SK-N-SH (cell line): ENCODE measurements around the gene RFX4. TPM values are rescaled to one million over a fixed set of nuclear protein-coding genes. Genes with fewer than 3 reads are reported as not detected.
A peak's percentile ranks its signal among the peaks of the same experiment; 100 is the strongest.

Experiments used
- CTCF ChIA-PET: fragments of 300-600, 350-600 bp; formaldehyde crosslinking; extraction: SDS; loops from one replicate; lab custom pipeline; 2021; lab: Yijun Ruan, JAX
- POLR2A ChIA-PET: fragments of 350-600 bp; sonication (Branson Sonifier 250); formaldehyde crosslinking; extraction: SDS; loops from one replicate; lab custom pipeline; 2020; ENCODE audit warnings: antibody characterized with exemption, inconsistent platforms; lab: Yijun Ruan, JAX
- DNase-seq: peaks from one replicate; pipeline ENCODE4 v3.0.0; 2012
- H2AFZ ChIP-seq: fragments of 200-600 bp; sonication (generic); 2 replicates; pipeline ENCODE4 v1.8.1; 2016; ENCODE audit warnings: antibody characterized with exemption, mild to moderate bottlenecking, low read depth
- H3F3A ChIP-seq: fragments of 200-600 bp; sonication (generic); replicated peaks from 2 replicates; pipeline ENCODE3; 2016; ENCODE audit warnings: antibody characterized with exemption, mild to moderate bottlenecking; ENCODE audit not compliant: insufficient read depth
- H3K27ac ChIP-seq, 2 experiments: fragments of 200-500 bp in 1 of 2; fragments of 200-600 bp in 1 of 2; sonication (Bioruptor generic) in 1 of 2; sonication (generic), shearing (Covaris generic) in 1 of 2; 2 replicates each; pipeline versions ENCODE4 v1.5.1 to v1.6.1; 2014 to 2016; ENCODE audit warnings: low read depth in 2 of 2, inconsistent platforms in 1 of 2, low read length in 1 of 2, mild to moderate bottlenecking in 1 of 2, mixed read lengths in 1 of 2
- H3K27me3 ChIP-seq: fragments of 200-600 bp; sonication (generic), shearing (Covaris generic); 2 replicates; pipeline ENCODE4 v1.6.1; 2016; ENCODE audit warnings: mixed run types; ENCODE audit not compliant: insufficient read depth
- H3K36me3 ChIP-seq, 2 experiments: fragments of 200-500 bp in 1 of 2; fragments of 200-600 bp in 1 of 2; sonication (Bioruptor generic) in 1 of 2; sonication (generic) in 1 of 2; replicated peaks in 1 of 2; 2 replicates each; pipeline versions ENCODE3 to v1.5.1; 2014 to 2016; ENCODE audit warnings: low read length in 1 of 2, mild to moderate bottlenecking in 1 of 2; ENCODE audit not compliant: insufficient read depth in 2 of 2, control insufficient read depth in 1 of 2
- H3K4me1 ChIP-seq, 2 experiments: fragments of 200-500 bp in 1 of 2; fragments of 200-600 bp in 1 of 2; sonication (Bioruptor generic) in 1 of 2; sonication (generic), shearing (Covaris generic) in 1 of 2; 2 replicates each; pipeline versions ENCODE4 v1.5.1 to v1.6.1; 2014 to 2016; ENCODE audit warnings: low read depth in 1 of 2, low read length in 1 of 2, mixed run types in 1 of 2; ENCODE audit not compliant: insufficient read depth in 2 of 2, control insufficient read depth in 1 of 2
- H3K4me2 ChIP-seq: fragments of 200-600 bp; sonication (generic), shearing (Covaris generic); 2 replicates; pipeline ENCODE4 v1.6.1; 2017; ENCODE audit warnings: mixed run types
- H3K4me3 ChIP-seq, 2 experiments: fragments of 200-500 bp in 1 of 2; fragments of 200-600 bp in 1 of 2; sonication (Bioruptor generic) in 1 of 2; sonication (generic), shearing (Covaris generic) in 1 of 2; 2 replicates each; pipeline versions ENCODE4 v1.5.1 to v1.8.1; 2014 to 2016; ENCODE audit warnings: low read depth in 2 of 2, inconsistent platforms in 1 of 2, low read length in 1 of 2, mild to moderate bottlenecking in 1 of 2, mixed read lengths in 1 of 2, moderate library complexity in 1 of 2
- H3K79me2 ChIP-seq: fragments of 200-600 bp; sonication (generic); 2 replicates; pipeline ENCODE4 v1.8.1; 2017; ENCODE audit warnings: mild to moderate bottlenecking; ENCODE audit not compliant: insufficient read depth
- H3K9ac ChIP-seq: fragments of 200-600 bp; sonication (generic); 2 replicates; pipeline ENCODE4 v1.6.1; 2017; ENCODE audit warnings: mixed run types
- H3K9me2 ChIP-seq: fragments of 200-600 bp; sonication (generic); 2 replicates; pipeline ENCODE4 v1.6.1; 2017; ENCODE audit warnings: mixed run types
- H3K9me3 ChIP-seq: fragments of 200-600 bp; sonication (generic); 2 replicates; pipeline ENCODE4 v1.6.1; 2017; ENCODE audit warnings: mixed run types, mild to moderate bottlenecking, moderate library complexity
- H4K20me1 ChIP-seq: fragments of 200-600 bp; sonication (generic); 2 replicates; pipeline ENCODE4 v1.6.1; 2017; ENCODE audit warnings: mild to moderate bottlenecking, mixed run types; ENCODE audit not compliant: insufficient read depth
- FOXJ3 ChIP-seq: sonication (generic); formaldehyde crosslinking; IDR thresholded peaks from 2 replicates; pipeline ENCODE4 v1.5.1; 2020; ENCODE audit warnings: mild to moderate bottlenecking, missing genetic modification reagents
- GABPA ChIP-seq: IDR thresholded peaks from 2 replicates; pipeline ENCODE4 v1.4.0; 2012; ENCODE audit warnings: low read depth, mild to moderate bottlenecking
- IRF3 ChIP-seq: fragments of 150-350 bp; IDR thresholded peaks from 2 replicates; pipeline ENCODE4 v1.6.1; 2016; ENCODE audit warnings: mild to moderate bottlenecking, low read depth, low read length
- JUND ChIP-seq: IDR thresholded peaks from 2 replicates; pipeline ENCODE4 v1.4.0; 2012
- MAX ChIP-seq: IDR thresholded peaks from 2 replicates; pipeline ENCODE4 v1.4.0; 2012; ENCODE audit warnings: low read depth
- MEF2A ChIP-seq: IDR thresholded peaks from 2 replicates; pipeline ENCODE4 v1.4.0; 2012; ENCODE audit warnings: low read depth, borderline replicate concordance
- PBX3 ChIP-seq: IDR thresholded peaks from 2 replicates; pipeline ENCODE4; 2012
- POLR2AphosphoS5 ChIP-seq: IDR thresholded peaks from 2 replicates; pipeline ENCODE4 v1.6.1; 2012; ENCODE audit warnings: low read depth, low read length
- RCOR1 ChIP-seq: fragments of 150-350 bp; IDR thresholded peaks from 2 replicates; pipeline ENCODE4 v1.6.1; 2017; ENCODE audit warnings: antibody characterized with exemption, low read length
- REST ChIP-seq: IDR thresholded peaks from 2 replicates; pipeline ENCODE4 v1.6.1; 2012; ENCODE audit warnings: mild to moderate bottlenecking, low read depth, low read length, moderate library complexity
- RXRA ChIP-seq: IDR thresholded peaks from 2 replicates; pipeline ENCODE4 v1.4.0; 2012; ENCODE audit warnings: low read depth, mild to moderate bottlenecking, borderline replicate concordance
- TAF1 ChIP-seq: IDR thresholded peaks from 2 replicates; pipeline ENCODE4 v1.6.1; 2012; ENCODE audit warnings: low read depth, mild to moderate bottlenecking, low read length, moderate library complexity, borderline replicate concordance
- TEAD4 ChIP-seq: IDR thresholded peaks from 2 replicates; pipeline ENCODE4 v1.4.0; 2012; ENCODE audit warnings: mild to moderate bottlenecking, borderline replicate concordance; ENCODE audit not compliant: insufficient read depth
- YY1 ChIP-seq: IDR thresholded peaks from 2 replicates; pipeline ENCODE4 v1.4.0; 2012; ENCODE audit warnings: low read depth, mild to moderate bottlenecking
- WGBS: methylation state at CpG from one replicate; pipeline ENCODE4 v1.1.6; 2017; ENCODE audit warnings: low lambda C conversion rate; 5-methylcytosine and 5-hydroxymethylcytosine counted together
- polyA plus RNA-seq, 3 experiments: library from polyadenylated mRNA; depleted of rRNA; stranded (reverse); fragments of >200 nt; gene quantifications; 2 replicates each; pipeline ENCODE4 v1.2.3, GENCODE V29; 2012
- TF ChIP-seq, protein P1 (sequence below): IDR thresholded peaks from 2 replicates; pipeline ENCODE4 v1.4.0; 2012; ENCODE audit warnings: low read depth, borderline replicate concordance

RFX4 gene
- polyA plus RNA-seq, 1 of the 3 experiments (the other 2 are of a cell fraction) = not detected

DNA sequence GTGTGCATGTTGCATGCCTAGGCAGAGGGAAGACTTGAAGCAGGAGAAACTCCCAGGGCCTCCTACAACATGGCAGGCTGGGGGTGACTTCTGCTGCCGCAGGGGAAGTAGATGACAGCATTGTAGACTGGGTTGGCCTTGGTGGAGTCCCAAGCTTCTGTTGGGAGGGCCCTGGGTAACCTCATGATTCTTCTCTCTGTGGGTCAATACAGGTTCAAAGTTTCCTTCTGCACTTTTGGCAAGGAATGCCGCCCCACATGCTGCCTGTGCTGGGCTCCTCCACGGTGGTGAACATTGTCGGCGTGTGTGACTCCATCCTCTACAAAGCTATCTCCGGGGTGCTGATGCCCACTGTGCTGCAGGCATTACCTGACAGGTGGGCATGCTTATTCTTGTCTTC is 113.3 kb downstream of the RFX4 start:
- H3K4me1 ChIP-seq = peaks cover 0 to 3% of the 10 kb centered on the region in 2 experiments; a peak in 1 of 4 replicates
- no peaks in the 10 kb centered on the region for H3K79me2 ChIP-seq
- H3K27ac ChIP-seq = no peak overlapping the region
- POLR2A ChIA-PET = no interaction called here
- no peak overlapping the region for H3K4me2 ChIP-seq
- CTCF ChIA-PET = no interaction called here
- TF ChIP-seq TEAD4 (no peak), POLR2AphosphoS5 (no peak), RCOR1 (no peak), TAF1 (no peak), MEF2A (no peak)
- 57% methylated on average over 5 of the region's 6 CpGs for WGBS
- H3F3A ChIP-seq = no peaks in the 10 kb centered on the region
- no peak overlapping the region for H2AFZ ChIP-seq
- H3K27me3 ChIP-seq = no peaks in the 10 kb centered on the region
- H3K36me3 ChIP-seq = peaks cover 0 to 1% of the 10 kb centered on the region in 2 experiments
- no peak for DNase-seq
- no peak overlapping the region for H3K9ac ChIP-seq
- H3K4me3 ChIP-seq = no peak overlapping the region
- H4K20me1 ChIP-seq = no peaks in the 10 kb centered on the region
- peaks cover 16% of the 10 kb centered on the region; the same call in 1 of the 2 replicates for H3K9me3 ChIP-seq
- H3K9me2 ChIP-seq = no peaks in the 10 kb centered on the region

DNA sequence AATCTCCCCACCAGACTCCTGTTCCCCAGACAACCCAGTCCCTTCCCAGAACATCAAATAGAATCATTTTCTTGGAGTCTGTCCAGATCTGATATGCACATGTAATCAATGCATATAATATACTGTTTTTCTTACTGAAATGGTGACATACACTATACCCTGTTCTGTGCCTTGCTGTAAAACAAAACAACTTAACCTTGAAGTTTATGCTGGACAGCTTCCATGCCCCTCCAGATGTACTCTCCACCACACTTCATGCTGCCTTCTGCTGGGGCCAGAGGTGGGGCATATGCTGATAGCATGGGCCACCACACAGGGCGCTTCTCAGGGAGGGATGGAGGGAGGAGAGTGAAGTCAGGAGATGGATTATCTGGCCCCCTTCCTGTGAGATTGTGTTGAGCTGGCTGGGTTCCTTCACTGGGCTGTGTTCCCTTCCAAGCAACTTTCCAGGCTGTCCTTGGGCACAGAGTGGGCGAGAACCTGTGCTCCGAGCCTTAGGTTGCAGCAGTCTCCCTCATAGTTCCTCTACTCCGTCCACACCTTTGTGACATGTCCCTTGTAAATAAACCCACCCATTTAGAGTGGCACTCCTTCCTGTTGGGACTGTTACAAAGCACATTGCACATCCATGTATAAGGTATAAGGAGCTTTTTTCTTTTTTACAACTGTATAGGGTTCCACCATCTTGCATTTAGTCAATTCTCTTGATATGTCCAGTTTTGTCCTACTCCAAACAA is 114.0 kb downstream of the RFX4 start:
- Histone ChIP-seq H3K36me3 (peaks cover 0 to 4% of the 10 kb centered on the region in 2 experiments), H4K20me1 (no peaks in the 10 kb centered on the region), H3K4me2 (no peak overlapping the region), H3K9me3 (peaks cover 16% of the 10 kb centered on the region; the same call in 1 of the 2 replicates), H3K4me1 (peaks cover 0 to 3% of the 10 kb centered on the region in 2 experiments; a peak in 1 of 4 replicates), H3K9me2 (no peaks in the 10 kb centered on the region), H3K79me2 (no peaks in the 10 kb centered on the region), H3K27me3 (no peaks in the 10 kb centered on the region), H3K4me3 (no peak overlapping the region), H2AFZ (no peak overlapping the region), H3K27ac (no peak overlapping the region), H3F3A (no peaks in the 10 kb centered on the region), H3K9ac (no peak overlapping the region)
- WGBS = 26% methylated on average over 4 of the region's 4 CpGs
- TF ChIP-seq IRF3 = no peak
- TF ChIP-seq GABPA = no peak
- no peak for TF ChIP-seq TEAD4
- TF ChIP-seq, protein P1, sequence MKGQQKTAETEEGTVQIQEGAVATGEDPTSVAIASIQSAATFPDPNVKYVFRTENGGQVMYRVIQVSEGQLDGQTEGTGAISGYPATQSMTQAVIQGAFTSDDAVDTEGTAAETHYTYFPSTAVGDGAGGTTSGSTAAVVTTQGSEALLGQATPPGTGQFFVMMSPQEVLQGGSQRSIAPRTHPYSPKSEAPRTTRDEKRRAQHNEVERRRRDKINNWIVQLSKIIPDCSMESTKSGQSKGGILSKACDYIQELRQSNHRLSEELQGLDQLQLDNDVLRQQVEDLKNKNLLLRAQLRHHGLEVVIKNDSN = no peak
- TF ChIP-seq FOXJ3 (CRISPR knock-in tag) = no peak
- no peak for TF ChIP-seq PBX3
- no peak for TF ChIP-seq RXRA
- TF ChIP-seq JUND = no peak
- TF ChIP-seq TAF1 = no peak
- TF ChIP-seq MAX = no peak
- TF ChIP-seq REST = no peak
- no peak for TF ChIP-seq POLR2AphosphoS5
- TF ChIP-seq YY1 = no peak
- CTCF ChIA-PET = no interaction called here
- POLR2A ChIA-PET = no interaction called here
- peak; percentile 42 for DNase-seq
